ENCODE measurements around the gene LRRFIP2.

The LRRFIP2 gene

DNA sequence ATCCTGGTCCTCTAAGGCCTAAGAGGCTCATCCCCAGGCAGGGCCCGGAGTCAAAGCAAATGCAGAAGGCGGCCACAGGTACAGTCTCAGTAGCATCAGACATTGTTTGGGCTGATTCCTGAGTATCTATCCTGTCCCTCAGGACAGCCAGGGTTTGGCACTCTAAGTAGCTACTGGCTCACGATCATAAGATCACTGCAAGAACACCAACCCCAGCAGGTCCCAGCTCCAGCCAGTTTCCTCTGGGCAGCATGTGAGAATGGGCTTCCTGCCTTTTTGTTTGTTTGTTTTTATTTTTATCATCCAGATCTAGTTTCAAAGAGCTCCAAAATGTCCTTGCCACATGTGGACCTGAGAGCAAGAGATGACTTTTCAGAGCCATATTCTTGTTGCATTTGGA lies 32.7 kb downstream of the LRRFIP2 start:
- H3K27ac ChIP-seq: peak overlapping the region; percentile 32; the same call in 1 of the 2 replicates
- TF ChIP-seq, protein P1, sequence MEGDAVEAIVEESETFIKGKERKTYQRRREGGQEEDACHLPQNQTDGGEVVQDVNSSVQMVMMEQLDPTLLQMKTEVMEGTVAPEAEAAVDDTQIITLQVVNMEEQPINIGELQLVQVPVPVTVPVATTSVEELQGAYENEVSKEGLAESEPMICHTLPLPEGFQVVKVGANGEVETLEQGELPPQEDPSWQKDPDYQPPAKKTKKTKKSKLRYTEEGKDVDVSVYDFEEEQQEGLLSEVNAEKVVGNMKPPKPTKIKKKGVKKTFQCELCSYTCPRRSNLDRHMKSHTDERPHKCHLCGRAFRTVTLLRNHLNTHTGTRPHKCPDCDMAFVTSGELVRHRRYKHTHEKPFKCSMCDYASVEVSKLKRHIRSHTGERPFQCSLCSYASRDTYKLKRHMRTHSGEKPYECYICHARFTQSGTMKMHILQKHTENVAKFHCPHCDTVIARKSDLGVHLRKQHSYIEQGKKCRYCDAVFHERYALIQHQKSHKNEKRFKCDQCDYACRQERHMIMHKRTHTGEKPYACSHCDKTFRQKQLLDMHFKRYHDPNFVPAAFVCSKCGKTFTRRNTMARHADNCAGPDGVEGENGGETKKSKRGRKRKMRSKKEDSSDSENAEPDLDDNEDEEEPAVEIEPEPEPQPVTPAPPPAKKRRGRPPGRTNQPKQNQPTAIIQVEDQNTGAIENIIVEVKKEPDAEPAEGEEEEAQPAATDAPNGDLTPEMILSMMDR (conservative IDR thresholded peaks at IDR 0.05): no peak

DNA sequence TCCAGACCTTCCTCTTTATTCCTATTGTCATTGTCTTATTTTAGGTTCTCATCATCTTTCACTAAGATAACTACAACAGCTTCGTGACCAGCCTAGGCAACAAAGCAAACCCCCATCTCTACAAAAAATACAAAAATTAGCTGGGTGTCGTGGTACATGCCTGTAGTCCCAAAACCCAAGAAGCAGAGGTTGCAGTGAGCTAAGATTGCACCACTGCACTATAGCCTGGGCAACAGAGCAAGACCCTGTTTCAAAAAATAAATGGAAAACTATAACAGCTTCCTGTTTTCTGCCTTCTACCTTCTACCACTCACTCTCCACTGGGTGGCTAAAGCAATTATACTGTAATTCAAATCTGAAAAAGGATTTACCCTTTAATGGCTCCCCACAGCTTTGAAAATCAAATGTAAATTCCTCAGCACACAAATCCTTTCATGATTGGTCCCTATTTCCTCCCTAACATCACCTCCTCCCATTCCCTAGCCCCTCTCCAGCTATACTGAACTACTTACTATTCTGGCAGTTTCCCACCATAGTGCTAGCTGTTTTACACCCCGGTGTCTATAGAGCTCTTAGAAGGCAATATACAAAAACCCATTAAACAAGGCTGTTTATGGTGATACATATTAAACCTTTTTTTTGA lies 33.4 kb downstream of the LRRFIP2 start:
- peak overlapping the region; percentile 32; the same call in 1 of the 2 replicates for H3K27ac ChIP-seq
- TF ChIP-seq, protein P1 (conservative IDR thresholded peaks at IDR 0.05): no peak

DNA sequence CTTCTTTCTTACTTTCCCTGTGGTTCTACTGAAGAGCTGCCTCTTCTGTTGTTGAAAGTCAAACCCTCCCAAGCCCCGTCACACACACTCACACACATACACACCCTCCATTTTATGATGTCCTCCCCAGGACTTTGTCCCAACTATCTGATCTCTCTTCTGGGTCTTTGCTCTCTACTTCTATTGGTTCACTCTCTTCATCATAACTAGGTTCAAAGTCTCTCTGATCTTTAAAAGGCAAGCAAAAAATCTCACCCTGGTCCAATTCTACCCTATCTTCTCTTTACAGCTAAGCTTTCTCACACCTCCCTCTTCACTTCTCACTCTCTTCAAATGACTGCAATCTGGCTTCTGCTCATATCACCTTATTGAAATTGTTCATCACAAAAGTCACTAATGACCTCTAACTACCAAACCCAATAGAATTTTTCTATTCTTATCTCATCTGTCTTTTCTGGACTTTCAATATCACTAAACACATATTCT lies 34.8 kb downstream of the LRRFIP2 start:
- H3K27ac ChIP-seq: no peak overlapping the region
- TF ChIP-seq, protein P1 (conservative IDR thresholded peaks at IDR 0.05): no peak

DNA sequence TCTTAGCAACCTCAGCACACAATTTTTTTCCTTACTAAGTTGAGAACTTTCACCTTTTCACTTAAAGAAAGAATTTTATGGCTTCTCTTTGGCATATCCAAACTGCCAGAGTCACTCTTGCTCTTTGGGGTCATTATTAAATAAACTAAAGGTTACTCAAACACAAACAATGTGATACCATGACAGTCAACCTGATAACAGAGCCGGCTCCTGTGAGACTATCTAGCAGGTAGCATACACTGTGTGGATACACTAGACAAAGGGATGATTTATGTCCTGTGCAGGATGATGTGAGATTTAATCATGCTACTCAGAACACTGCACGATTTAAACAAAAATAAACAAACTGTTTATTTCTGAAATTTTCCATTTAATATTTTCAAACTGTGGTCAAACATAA lies 35.6 kb downstream of the LRRFIP2 start:
- H3K27ac ChIP-seq: no peak overlapping the region
- TF ChIP-seq, protein P1 (conservative IDR thresholded peaks at IDR 0.05): no peak

DNA sequence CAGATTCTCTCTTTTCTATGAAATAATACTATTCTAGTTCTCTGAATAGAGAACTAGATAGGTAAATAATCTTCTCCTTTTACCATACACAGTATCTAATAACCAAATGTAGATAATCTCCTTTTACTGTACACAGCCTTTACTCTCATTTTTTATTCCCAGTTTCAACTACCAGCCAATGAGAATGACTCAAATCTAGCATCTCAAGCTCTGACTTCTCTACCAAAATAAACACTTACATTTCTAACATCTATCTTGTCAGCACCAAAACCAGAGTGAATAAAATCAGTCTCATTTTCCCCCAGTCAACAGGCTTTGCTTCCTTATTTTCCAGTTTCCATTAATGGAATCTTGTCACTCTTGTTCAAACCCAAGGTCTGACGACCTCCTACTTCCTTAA lies 36.9 kb downstream of the LRRFIP2 start:
- TF ChIP-seq, protein P1 (conservative IDR thresholded peaks at IDR 0.05): no peak
- H3K27ac ChIP-seq: no peak overlapping the region

DNA sequence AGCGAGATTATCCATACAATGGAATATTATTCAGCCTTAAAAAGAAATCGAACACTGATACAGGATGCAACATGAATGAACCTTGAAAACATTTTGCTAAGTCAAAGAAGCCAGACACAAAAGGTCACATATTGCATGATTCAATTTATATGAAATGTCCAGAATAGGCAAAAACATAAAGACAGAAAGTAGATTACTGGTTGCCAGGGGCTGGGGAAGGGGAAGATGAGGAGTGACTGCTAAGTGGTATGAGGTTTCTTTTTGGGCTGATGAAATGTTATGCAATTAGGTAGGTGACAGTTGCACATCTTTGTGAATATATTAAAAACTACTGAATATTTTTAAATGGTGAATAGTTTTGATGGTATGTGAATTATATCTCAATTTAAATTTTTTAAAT lies 38.3 kb downstream of the LRRFIP2 start:
- no peak overlapping the region for H3K27ac ChIP-seq
- TF ChIP-seq, protein P1 (conservative IDR thresholded peaks at IDR 0.05): no peak

DNA sequence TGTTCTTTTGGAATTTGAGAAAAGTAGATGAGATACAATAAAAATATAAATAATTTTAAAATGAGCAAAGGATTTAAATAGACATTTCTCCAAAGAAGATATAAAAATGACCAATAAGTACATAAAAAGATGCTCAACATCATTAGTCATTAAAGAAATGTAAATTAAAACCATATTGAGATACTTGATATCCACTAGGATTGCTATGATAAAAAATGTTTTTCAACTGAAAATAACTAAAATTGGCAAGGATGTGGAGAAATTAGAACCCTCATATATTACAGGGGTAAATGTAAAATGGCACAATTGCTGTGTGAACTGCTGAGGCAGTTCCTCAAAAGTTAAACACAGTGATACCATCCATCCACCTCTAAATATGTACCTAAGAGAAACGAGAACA lies 38.8 kb downstream of the LRRFIP2 start:
- H3K27ac ChIP-seq: no peak overlapping the region
- TF ChIP-seq, protein P1 (conservative IDR thresholded peaks at IDR 0.05): no peak
